ENCODE measurements around the gene TMEM132D.

- TF ChIP-seq CTCF (IDR thresholded peaks at IDR 0.05; ENCODE audit: poor library complexity, severe bottlenecking) (no peak), TAF1 (IDR thresholded peaks at IDR 0.05; ENCODE audit: low read depth) (no peak), EP300 (conservative IDR thresholded peaks at IDR 0.05; ENCODE audit: poor library complexity, severe bottlenecking) (no peak), REST (IDR thresholded peaks at IDR 0.05; ENCODE audit: borderline replicate concordance) (no peak)
These were observed 242.9 kb downstream of the TMEM132D start for GRCh38 chr12:129660946-129661345.

Data from neural cell (in vitro differentiated cells).